ENCODE measurements around the gene IL31RA.

DNA sequence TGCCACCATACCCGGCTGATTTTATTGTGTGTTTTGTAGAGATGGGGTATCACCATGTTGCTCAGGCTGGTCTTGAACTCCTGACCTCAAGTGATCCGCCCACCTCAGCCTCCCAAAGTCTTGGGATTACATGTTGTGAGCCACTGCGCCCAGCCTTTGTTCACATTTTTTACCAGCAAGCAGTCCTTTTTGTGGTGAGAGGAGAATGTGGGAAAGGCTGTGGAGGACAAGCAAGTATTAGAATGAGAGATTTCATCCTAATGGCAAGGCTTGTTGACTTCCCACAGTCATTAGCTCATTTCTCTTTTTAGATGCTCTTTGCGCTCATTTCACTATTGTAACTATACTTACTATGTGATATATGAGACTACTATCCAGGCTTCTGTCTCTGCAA is 6.1 kb downstream of the IL31RA start:
- TF ChIP-seq, protein P1, sequence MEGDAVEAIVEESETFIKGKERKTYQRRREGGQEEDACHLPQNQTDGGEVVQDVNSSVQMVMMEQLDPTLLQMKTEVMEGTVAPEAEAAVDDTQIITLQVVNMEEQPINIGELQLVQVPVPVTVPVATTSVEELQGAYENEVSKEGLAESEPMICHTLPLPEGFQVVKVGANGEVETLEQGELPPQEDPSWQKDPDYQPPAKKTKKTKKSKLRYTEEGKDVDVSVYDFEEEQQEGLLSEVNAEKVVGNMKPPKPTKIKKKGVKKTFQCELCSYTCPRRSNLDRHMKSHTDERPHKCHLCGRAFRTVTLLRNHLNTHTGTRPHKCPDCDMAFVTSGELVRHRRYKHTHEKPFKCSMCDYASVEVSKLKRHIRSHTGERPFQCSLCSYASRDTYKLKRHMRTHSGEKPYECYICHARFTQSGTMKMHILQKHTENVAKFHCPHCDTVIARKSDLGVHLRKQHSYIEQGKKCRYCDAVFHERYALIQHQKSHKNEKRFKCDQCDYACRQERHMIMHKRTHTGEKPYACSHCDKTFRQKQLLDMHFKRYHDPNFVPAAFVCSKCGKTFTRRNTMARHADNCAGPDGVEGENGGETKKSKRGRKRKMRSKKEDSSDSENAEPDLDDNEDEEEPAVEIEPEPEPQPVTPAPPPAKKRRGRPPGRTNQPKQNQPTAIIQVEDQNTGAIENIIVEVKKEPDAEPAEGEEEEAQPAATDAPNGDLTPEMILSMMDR (IDR thresholded peaks at IDR 0.05): no peak
- TF ChIP-seq JUN (IDR thresholded peaks at IDR 0.05): no peak
- no peak for TF ChIP-seq CHD2 (IDR thresholded peaks at IDR 0.05; ENCODE audit: low read length, partially characterized antibody)
- TF ChIP-seq MAFK (IDR thresholded peaks at IDR 0.05; ENCODE audit: partially characterized antibody): no peak
- TF ChIP-seq, protein P2, sequence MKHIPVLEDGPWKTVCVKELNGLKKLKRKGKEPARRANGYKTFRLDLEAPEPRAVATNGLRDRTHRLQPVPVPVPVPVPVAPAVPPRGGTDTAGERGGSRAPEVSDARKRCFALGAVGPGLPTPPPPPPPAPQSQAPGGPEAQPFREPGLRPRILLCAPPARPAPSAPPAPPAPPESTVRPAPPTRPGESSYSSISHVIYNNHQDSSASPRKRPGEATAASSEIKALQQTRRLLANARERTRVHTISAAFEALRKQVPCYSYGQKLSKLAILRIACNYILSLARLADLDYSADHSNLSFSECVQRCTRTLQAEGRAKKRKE (CRISPR knock-in tag; IDR thresholded peaks at IDR 0.05; ENCODE audit: low read depth): no peak
- TF ChIP-seq JUNB (IDR thresholded peaks at IDR 0.05): no peak
- TF ChIP-seq, protein P3, sequence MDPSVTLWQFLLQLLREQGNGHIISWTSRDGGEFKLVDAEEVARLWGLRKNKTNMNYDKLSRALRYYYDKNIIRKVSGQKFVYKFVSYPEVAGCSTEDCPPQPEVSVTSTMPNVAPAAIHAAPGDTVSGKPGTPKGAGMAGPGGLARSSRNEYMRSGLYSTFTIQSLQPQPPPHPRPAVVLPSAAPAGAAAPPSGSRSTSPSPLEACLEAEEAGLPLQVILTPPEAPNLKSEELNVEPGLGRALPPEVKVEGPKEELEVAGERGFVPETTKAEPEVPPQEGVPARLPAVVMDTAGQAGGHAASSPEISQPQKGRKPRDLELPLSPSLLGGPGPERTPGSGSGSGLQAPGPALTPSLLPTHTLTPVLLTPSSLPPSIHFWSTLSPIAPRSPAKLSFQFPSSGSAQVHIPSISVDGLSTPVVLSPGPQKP (IDR thresholded peaks at IDR 0.05; ENCODE audit: low read depth, low read length): no peak
- TF ChIP-seq KDM5A (IDR thresholded peaks at IDR 0.05): no peak
- TF ChIP-seq RAD21 (conservative IDR thresholded peaks at IDR 0.05 in 1 of 2, IDR thresholded peaks at IDR 0.05 in 1 of 2): no peak
- TF ChIP-seq CHD4 (IDR thresholded peaks at IDR 0.05; ENCODE audit: borderline replicate concordance): no peak

Data from A549 (cell line).